Gastroesophageal sphincter (tissue), 3 donors: ENCODE measurements around the gene AHRR.

Source experiments
- CTCF ChIP-seq, 4 experiments: fragments of 200-600 bp in 2 of 4; fragments of 450-650 bp in 2 of 4; sonication (generic) in 1 of 4; IDR thresholded peaks; one replicate each; pipeline ENCODE4 v1.5.1; 2017 to 2019; ENCODE audit warnings: antibody characterized with exemption in 4 of 4, mild to moderate bottlenecking in 2 of 4, moderate library complexity in 2 of 4
- EP300 ChIP-seq: sonication (generic); formaldehyde crosslinking; IDR thresholded peaks from one replicate; pipeline ENCODE4 v1.6.1; 2017; ENCODE audit warnings: antibody characterized with exemption, mild to moderate bottlenecking
- POLR2A ChIP-seq, 2 donors: fragments of 450-650 bp; IDR thresholded peaks; one replicate each; pipeline ENCODE4 v1.6.1; 2017; ENCODE audit warnings: antibody characterized with exemption in 2 of 2, mild to moderate bottlenecking in 2 of 2, moderate library complexity in 1 of 2

GRCh38 chr5:423626-424261 lies 102.2 kb downstream of the AHRR start:
- TF ChIP-seq CTCF (IDR thresholded peaks at IDR 0.05) (no peak), POLR2A (IDR thresholded peaks at IDR 0.05) (no peak), EP300 (no peak)
